ENCODE results near the gene MACROD2. TPM values are rescaled to one million over a fixed set of nuclear protein-coding genes. Genes with fewer than 3 reads are reported as not detected.

Gene MACROD2
- total RNA-seq, 1 donor from 2014 or later, result 1.6 TPM

DNA sequence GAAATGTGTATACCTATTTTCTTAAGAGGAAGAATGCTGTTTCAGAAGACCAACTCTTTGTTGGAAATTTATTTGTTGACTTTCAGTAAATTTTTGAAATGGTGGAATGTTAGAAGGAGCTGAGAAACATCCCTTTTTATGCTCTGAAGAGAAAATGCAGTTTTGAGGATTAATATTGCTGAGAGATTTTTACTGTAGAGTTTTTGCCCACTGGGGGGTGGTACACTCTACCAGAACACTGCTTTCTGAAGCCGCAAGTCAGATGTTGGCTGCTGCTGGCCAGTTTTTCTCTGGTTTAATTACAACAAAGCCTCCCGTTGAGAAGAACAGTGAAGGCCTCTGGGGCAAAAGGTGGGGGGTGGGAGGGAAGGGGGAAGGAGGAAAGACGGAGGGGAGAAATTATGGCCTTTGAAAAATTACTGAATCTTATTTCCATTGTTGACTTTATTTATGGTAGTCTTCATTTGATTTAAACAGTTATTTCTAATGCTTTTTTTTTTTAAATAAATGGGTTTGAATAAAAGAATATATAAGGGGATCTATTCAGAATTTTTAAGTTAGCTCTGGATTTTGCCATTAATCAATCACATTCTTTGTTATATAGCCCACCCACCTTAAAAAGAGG, 339.1 kb downstream of the MACROD2 start:
- Histone ChIP-seq H3K27me3 (ENCODE audit: control insufficient read depth, insufficient read depth, low read length) (no peaks in the 10 kb centered on the region), H3K36me3 (ENCODE audit: control insufficient read depth, insufficient read depth, low read length) (no peaks in the 10 kb centered on the region), H3K4me3 (ENCODE audit: low read depth, low read length) (peak overlapping the region; percentile 74)
- DNase-seq (ENCODE audit: low read depth) (peak; percentile 72), FAIRE-seq (no peak)
- TF ChIP-seq, protein P1, sequence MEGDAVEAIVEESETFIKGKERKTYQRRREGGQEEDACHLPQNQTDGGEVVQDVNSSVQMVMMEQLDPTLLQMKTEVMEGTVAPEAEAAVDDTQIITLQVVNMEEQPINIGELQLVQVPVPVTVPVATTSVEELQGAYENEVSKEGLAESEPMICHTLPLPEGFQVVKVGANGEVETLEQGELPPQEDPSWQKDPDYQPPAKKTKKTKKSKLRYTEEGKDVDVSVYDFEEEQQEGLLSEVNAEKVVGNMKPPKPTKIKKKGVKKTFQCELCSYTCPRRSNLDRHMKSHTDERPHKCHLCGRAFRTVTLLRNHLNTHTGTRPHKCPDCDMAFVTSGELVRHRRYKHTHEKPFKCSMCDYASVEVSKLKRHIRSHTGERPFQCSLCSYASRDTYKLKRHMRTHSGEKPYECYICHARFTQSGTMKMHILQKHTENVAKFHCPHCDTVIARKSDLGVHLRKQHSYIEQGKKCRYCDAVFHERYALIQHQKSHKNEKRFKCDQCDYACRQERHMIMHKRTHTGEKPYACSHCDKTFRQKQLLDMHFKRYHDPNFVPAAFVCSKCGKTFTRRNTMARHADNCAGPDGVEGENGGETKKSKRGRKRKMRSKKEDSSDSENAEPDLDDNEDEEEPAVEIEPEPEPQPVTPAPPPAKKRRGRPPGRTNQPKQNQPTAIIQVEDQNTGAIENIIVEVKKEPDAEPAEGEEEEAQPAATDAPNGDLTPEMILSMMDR (IDR thresholded peaks at IDR 0.05; ENCODE audit: insufficient read depth, low read length, severe bottlenecking), result peak; percentile 57

DNA sequence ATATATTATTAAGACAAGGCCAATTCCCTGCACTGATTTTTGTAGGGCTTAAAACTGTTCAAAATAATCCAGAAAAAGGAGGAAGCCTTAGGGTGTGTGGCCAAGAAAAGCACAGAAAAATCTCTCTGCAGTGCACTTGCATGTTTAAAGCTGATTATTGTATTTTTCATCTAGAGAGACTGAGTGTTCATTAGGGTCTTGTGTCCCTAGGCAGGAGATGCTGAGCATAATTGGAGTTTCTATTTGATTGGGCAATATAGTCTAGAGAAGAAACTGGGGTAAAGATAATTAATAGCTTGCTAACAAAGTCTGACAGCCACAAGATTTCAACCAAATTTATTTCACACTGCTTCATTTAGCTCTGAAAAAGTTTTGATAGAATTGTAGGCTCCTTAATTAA, 339.7 kb downstream of the MACROD2 start:
- H3K4me3 ChIP-seq (ENCODE audit: low read depth, low read length), result peak overlapping the region; percentile 74
- no peaks in the 10 kb centered on the region for H3K36me3 ChIP-seq (ENCODE audit: control insufficient read depth, insufficient read depth, low read length)
- DNase-seq (ENCODE audit: low read depth), result no peak
- FAIRE-seq, result no peak
- TF ChIP-seq, protein P1 (IDR thresholded peaks at IDR 0.05; ENCODE audit: insufficient read depth, low read length, severe bottlenecking), result no peak
- H3K27me3 ChIP-seq (ENCODE audit: control insufficient read depth, insufficient read depth, low read length), result no peaks in the 10 kb centered on the region

DNA sequence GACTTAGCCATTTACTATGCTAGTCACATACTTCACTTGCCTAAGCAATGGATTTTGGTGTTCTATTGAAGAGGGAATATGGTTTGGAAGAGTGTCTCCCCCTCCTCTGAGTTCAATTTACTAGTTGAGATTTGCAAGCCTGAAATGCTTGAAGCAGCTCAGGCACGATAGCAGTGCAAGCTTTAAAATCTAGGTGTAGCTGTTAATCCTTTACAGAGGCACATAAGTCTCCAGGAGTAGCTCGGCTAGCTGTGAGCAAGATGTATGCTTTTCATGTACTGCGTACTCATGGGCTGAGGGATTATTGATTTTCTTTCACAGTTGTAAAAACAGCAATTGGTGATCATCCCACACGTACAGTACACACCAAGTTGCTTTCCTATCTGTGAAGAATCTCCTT, 341.4 kb downstream of the MACROD2 start:
- Histone ChIP-seq H3K27me3 (ENCODE audit: control insufficient read depth, insufficient read depth, low read length) (no peaks in the 10 kb centered on the region), H3K4me3 (ENCODE audit: low read depth, low read length) (peak overlapping the region; percentile 74), H3K36me3 (ENCODE audit: control insufficient read depth, insufficient read depth, low read length) (no peaks in the 10 kb centered on the region)
- TF ChIP-seq, protein P1 (IDR thresholded peaks at IDR 0.05; ENCODE audit: insufficient read depth, low read length, severe bottlenecking), result no peak
- FAIRE-seq, result no peak
- DNase-seq (ENCODE audit: low read depth), result no peak

DNA sequence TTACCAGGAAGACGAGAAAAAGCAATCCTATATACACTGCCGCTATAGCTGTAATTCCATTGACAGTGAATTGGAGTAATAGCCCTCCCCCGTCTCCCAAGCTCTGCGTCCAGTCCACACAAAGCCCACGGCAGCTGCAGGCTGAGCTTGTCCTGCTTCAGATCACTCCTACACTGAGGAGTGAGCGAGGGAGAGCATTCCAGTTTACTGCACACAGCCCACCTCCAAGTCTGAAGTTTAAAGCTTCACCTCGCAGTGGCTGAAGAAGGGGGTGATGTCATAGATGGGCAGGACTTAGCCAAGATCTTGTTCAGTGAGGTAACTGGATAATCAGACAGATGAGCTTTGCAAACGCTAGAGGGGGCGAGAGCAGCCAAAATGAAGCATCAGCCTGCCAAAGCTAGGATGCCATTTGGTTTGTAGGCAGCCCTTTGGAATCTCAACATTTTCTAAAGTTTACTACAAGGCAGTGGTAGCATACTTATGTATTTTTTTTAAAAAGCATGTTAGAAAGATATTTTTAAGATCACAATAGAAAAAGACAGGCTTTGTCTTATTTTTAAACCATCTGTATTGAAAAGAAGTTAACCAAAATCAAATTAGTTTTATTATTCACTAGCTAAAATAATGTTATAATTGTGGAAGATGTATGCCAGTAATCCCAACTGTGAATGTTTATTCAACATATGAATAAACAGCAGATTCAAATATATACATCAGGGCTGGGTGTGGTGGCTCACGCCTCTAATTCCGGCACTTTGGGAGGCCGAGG, 342.3 kb downstream of the MACROD2 start, which contains the start of gene FLRT3:
FLRT3 (minus strand) TSS at position 213 of the 772 bp plus-strand sequence. CDS start 10,106 bp downstream, outside the sequence.
- Histone ChIP-seq H3K27me3 (ENCODE audit: control insufficient read depth, insufficient read depth, low read length) (no peaks in the 10 kb centered on the region), H3K4me3 (ENCODE audit: low read depth, low read length) (peak within 1 kb of the TSS; percentile 74), H3K36me3 (ENCODE audit: control insufficient read depth, insufficient read depth, low read length) (no peaks in the 10 kb centered on the region)
- TF ChIP-seq, protein P1 (IDR thresholded peaks at IDR 0.05; ENCODE audit: insufficient read depth, low read length, severe bottlenecking), result peak; percentile 80
- FAIRE-seq (peak; percentile 96), DNase-seq (ENCODE audit: low read depth) (peak; percentile 99)

DNA sequence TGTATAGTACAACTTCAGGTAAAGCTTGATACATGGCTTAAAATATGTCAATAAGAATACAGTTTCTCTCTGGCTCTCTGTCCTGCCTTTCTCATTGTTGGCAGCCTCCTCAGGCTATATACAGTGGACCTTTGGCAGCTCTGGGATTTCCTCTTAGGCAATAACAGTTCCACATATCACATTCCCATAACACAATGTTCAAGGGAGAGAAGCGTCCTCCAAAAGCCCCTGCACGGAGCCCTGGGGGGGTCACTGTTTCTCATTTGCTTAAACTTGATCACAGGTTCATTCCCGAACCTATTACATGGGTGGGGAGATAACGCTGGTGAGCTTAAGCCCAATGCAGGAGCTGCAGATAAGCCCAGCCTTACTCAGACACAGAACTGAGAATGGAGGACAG, 346.5 kb downstream of the MACROD2 start:
- DNase-seq (ENCODE audit: low read depth) (no peak), FAIRE-seq (peak; percentile 13)
- TF ChIP-seq, protein P1 (IDR thresholded peaks at IDR 0.05; ENCODE audit: insufficient read depth, low read length, severe bottlenecking), result no peak
- H3K27me3 ChIP-seq (ENCODE audit: control insufficient read depth, insufficient read depth, low read length), result no peaks in the 10 kb centered on the region
- H3K4me3 ChIP-seq (ENCODE audit: low read depth, low read length), result no peak overlapping the region
- H3K36me3 ChIP-seq (ENCODE audit: control insufficient read depth, insufficient read depth, low read length), result no peaks in the 10 kb centered on the region

Data from bronchial epithelial cell (primary cell).